Adrenal gland (tissue), 5 donors: ENCODE data around the gene TMEM145.
A peak's percentile ranks its signal among the peaks of the same experiment; 100 is the strongest.

ENCODE experiments used
- POLR2A ChIP-seq, 2 donors: fragments of 450-650 bp; IDR thresholded peaks; one replicate each; pipeline ENCODE4 v1.6.1; 2017; ENCODE audit warnings: antibody characterized with exemption in 2 of 2, mild to moderate bottlenecking in 2 of 2, moderate library complexity in 1 of 2
- TF ChIP-seq, protein P1 (sequence below), 6 experiments: fragments of 450-650 bp in 4 of 6; fragments of 200-600 bp in 2 of 6; sonication (generic) in 1 of 6; IDR thresholded peaks; 1 replicate in 5 of 6; 2 replicates in 1 of 6; pipeline versions ENCODE4 v1.5.1 to v1.8.0; 2016 to 2021; ENCODE audit warnings: antibody characterized with exemption in 6 of 6, mild to moderate bottlenecking in 2 of 6, moderate library complexity in 1 of 6
- donor health status: DM: no; HTN: no; CAD: no.

DNA sequence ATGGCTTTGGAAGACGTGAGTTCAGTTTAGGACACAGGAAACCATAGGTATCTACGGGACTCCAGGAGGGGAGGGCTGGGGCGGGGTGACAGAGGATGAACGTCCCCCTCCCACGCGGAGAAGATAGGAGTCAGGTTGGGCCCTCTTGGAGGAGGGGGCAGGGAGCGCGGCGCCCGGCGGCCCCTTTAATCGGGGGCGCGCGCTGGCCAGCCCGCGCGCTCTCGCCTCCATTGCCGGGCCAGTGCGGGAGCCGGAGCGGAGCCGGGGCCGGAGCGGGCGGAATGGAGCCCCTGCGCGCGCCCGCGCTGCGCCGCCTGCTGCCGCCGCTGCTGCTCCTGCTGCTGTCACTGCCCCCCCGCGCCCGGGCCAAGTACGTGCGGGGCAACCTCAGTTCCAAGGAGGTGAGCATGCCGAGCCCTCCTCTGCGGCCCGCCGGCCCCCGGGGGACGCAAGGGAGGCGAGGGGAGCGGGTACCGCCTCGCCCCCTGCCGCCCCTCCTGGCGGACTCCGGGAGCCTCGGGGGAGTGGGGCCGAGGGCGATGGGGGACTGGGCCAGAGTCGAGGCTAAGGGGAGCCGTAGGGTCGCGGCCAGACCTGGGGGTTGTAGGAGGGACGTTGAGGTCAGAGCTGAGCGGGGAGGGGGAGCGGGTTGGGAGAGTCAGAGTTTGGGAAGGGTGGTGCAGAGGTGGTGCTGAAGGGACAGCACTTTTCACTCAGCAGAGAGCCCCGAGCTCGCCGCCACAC is at the start of gene TMEM145:
- no peak for TF ChIP-seq POLR2A (IDR thresholded peaks at IDR 0.05)
- TF ChIP-seq, protein P1, sequence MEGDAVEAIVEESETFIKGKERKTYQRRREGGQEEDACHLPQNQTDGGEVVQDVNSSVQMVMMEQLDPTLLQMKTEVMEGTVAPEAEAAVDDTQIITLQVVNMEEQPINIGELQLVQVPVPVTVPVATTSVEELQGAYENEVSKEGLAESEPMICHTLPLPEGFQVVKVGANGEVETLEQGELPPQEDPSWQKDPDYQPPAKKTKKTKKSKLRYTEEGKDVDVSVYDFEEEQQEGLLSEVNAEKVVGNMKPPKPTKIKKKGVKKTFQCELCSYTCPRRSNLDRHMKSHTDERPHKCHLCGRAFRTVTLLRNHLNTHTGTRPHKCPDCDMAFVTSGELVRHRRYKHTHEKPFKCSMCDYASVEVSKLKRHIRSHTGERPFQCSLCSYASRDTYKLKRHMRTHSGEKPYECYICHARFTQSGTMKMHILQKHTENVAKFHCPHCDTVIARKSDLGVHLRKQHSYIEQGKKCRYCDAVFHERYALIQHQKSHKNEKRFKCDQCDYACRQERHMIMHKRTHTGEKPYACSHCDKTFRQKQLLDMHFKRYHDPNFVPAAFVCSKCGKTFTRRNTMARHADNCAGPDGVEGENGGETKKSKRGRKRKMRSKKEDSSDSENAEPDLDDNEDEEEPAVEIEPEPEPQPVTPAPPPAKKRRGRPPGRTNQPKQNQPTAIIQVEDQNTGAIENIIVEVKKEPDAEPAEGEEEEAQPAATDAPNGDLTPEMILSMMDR (IDR thresholded peaks at IDR 0.05) = peak in 1 of 6 experiments; percentile 22
